Thyroid gland (tissue), 4 donors: ENCODE data around the gene UBR4.

Experiments used
- POLR2A ChIP-seq, 2 donors: fragments of 450-650 bp; IDR thresholded peaks; one replicate each; pipeline ENCODE4 v1.6.1; 2017; ENCODE audit warnings: antibody characterized with exemption in 2 of 2, mild to moderate bottlenecking in 2 of 2, moderate library complexity in 1 of 2
- TF ChIP-seq, protein P1 (sequence below), 6 experiments: fragments of 200-600 bp in 3 of 6; fragments of 450-650 bp in 3 of 6; sonication (generic) in 3 of 6; IDR thresholded peaks; one replicate each; pipeline ENCODE4 v1.5.1; 2016 to 2019; ENCODE audit warnings: antibody characterized with exemption in 6 of 6, mild to moderate bottlenecking in 2 of 6, inconsistent platforms in 1 of 6, moderate library complexity in 1 of 6

DNA sequence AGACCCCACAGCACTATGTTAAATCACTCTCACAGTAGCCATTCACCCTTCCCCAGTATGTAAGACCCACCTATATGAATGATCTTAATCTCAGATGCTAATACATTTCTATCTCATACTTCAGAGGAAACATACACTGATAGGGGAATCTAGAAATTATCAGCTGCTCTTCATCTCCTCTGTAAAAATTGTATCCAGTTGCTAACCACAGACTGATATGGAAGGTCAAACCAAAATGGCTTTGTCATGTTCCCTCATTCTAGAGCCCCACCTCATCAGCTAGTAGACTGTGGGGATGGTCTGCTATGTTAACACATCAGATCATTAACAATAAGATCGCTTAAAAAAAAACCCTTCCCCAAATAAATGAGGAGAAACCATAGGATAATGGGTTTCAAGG lies 71.7 kb downstream of the UBR4 start:
- TF ChIP-seq, protein P1, sequence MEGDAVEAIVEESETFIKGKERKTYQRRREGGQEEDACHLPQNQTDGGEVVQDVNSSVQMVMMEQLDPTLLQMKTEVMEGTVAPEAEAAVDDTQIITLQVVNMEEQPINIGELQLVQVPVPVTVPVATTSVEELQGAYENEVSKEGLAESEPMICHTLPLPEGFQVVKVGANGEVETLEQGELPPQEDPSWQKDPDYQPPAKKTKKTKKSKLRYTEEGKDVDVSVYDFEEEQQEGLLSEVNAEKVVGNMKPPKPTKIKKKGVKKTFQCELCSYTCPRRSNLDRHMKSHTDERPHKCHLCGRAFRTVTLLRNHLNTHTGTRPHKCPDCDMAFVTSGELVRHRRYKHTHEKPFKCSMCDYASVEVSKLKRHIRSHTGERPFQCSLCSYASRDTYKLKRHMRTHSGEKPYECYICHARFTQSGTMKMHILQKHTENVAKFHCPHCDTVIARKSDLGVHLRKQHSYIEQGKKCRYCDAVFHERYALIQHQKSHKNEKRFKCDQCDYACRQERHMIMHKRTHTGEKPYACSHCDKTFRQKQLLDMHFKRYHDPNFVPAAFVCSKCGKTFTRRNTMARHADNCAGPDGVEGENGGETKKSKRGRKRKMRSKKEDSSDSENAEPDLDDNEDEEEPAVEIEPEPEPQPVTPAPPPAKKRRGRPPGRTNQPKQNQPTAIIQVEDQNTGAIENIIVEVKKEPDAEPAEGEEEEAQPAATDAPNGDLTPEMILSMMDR (IDR thresholded peaks at IDR 0.05), result no peak
- no peak for TF ChIP-seq POLR2A (IDR thresholded peaks at IDR 0.05)
